NCI-H187 treated with DMSO at 0.1 percent for 48 hours (cell line): ENCODE results near the gene RNU2-1.
"Not testable (repeated sequence)": the region's sequence is repeated elsewhere in the genome, so short reads cannot be mapped to it uniquely, and the experiment has no call there.

ENCODE experiments used
- DNase-seq: peaks from one replicate; lab custom pipeline; 2025; lab: John Stamatoyannopoulos, UW

The RNU2-1 gene

DNA sequence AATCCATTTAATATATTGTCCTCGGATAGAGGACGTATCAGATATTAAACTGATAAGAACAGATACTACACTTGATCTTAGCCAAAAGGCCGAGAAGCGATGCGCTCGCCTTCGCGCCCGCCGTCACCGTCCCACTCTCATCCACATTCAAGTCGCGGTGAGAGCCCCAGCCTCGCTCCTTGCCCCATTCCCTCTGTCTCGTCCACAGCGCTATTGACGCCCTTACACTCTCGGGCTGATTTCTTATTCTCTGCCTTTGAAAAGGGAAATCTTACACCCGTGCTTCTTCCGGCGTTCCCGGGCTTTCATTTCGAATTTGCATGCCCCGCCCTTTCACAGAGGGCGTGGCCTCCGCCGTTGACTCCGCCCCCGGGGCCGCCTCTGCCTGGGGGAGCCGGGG, at the start of gene RNU2-1:
RNU2-1 (minus strand) TSS at position 101 of the 400 bp plus-strand sequence.
- not testable (repeated sequence) for DNase-seq

DNA sequence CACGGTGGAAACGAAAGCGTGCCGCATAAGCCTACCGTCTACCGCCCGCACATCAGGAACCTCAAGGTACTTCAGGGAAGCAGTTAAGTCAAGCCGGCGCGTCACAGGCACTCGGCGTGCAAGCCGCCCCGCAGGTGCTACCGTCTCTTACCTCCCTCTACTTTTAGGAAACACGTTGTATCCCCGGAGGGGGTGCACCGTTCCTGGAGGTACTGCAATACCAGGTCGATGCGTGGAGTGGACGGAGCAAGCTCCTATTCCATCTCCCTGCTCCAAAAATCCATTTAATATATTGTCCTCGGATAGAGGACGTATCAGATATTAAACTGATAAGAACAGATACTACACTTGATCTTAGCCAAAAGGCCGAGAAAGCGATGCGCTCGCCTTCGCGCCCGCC, 39.1 kb upstream of the RNU2-1 start:
- DNase-seq = not testable (repeated sequence)

DNA sequence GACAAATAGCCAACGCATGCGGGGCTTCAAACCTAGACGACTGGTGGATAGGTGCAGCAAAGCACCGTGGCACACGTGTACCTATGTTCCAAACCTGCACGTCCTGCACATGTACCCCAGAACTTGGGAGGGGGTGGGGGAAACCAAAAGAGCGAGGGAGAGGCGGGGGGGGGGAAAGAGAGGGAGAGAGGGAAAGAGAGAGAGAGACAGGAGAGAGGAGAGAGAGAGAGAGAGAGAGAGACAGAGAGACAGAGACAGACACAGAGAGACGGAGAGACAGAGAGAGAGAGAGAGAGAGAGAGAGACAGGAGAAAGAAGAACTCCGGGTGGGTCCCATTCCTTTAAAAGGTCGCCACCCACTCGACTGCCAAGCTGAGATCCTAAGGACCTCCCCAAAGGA, 38.7 kb upstream of the RNU2-1 start:
- not testable (repeated sequence) for DNase-seq

DNA sequence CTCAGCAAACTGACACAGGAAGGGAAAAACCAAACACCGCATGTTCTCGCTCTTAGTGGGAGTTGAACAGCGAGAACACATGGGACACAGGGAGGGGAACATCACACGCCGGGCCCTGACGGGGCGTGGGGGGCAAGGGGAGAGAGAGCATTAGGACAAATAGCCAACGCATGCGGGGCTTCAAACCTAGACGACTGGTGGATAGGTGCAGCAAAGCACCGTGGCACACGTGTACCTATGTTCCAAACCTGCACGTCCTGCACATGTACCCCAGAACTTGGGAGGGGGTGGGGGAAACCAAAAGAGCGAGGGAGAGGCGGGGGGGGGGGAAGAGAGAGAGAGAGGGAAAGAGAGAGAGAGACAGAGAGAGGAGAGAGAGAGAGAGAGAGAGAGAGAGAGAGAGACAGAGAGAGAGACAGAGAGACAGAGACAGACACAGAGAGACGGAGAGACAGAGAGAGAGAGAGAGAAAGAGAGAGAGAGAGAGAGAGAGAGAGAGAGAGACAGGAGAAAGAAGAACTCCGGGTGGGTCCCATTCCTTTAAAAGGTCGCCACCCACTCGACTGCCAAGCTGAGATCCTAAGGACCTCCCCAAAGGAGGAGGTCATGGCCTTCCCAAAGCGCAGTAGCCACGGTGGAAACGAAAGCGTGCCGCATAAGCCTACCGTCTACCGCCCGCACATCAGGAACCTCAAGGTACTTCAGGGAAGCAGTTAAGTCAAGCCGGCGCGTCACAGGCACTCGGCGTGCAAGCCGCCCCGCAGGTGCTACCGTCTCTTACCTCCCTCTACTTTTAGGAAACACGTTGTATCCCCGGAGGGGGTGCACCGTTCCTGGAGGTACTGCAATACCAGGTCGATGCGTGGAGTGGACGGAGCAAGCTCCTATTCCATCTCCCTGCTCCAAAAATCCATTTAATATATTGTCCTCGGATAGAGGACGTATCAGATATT, 37.1 kb upstream of the RNU2-1 start:
- not testable (repeated sequence) for DNase-seq

DNA sequence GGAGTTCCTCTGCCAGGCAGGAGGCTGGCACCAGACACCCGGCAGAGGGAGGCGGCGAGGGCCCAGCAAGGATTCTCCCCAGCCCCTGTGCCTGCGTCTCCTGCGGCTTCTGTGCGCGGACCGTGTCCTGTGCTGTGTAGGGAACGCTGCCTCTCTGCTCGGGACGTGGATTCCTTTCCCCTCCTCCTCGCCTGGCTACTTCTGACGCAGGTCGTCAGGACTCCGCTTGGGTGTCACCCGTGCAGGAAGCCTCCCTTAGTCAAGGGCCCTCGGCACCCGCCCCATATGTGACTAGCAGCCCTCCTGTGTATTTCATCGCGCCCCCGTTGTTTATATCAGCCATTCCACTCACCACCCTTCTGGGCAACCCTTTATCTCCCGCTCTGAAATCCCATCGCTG, 12.7 kb upstream of the RNU2-1 start:
- not testable (repeated sequence) for DNase-seq

DNA sequence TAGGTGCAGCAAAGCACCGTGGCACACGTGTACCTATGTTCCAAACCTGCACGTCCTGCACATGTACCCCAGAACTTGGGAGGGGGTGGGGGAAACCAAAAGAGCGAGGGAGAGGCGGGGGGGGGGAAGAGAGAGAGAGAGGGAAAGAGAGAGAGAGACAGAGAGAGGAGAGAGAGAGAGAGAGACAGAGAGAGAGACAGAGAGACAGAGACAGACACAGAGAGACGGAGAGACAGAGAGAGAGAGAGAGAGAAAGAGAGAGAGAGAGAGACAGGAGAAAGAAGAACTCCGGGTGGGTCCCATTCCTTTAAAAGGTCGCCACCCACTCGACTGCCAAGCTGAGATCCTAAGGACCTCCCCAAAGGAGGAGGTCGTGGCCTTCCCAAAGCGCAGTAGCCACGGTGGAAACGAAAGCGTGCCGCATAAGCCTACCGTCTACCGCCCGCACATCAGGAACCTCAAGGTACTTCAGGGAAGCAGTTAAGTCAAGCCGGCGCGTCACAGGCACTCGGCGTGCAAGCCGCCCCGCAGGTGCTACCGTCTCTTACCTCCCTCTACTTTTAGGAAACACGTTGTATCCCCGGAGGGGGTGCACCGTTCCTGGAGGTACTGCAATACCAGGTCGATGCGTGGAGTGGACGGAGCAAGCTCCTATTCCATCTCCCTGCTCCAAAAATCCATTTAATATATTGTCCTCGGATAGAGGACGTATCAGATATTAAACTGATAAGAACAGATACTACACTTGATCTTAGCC, 7.0 kb upstream of the RNU2-1 start:
- DNase-seq = not testable (repeated sequence)

DNA sequence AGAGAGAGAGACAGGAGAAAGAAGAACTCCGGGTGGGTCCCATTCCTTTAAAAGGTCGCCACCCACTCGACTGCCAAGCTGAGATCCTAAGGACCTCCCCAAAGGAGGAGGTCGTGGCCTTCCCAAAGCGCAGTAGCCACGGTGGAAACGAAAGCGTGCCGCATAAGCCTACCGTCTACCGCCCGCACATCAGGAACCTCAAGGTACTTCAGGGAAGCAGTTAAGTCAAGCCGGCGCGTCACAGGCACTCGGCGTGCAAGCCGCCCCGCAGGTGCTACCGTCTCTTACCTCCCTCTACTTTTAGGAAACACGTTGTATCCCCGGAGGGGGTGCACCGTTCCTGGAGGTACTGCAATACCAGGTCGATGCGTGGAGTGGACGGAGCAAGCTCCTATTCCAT, 5.8 kb upstream of the RNU2-1 start:
- DNase-seq = not testable (repeated sequence)

DNA sequence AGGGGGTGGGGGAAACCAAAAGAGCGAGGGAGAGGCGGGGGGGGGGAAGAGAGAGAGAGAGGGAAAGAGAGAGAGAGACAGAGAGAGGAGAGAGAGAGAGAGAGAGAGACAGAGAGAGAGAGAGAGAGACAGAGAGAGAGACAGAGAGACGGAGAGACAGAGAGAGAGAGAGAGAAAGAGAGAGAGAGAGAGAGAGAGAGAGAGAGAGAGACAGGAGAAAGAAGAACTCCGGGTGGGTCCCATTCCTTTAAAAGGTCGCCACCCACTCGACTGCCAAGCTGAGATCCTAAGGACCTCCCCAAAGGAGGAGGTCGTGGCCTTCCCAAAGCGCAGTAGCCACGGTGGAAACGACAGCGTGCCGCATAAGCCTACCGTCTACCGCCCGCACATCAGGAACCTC, 514 bp downstream of the RNU2-1 start:
- not testable (repeated sequence) for DNase-seq

DNA sequence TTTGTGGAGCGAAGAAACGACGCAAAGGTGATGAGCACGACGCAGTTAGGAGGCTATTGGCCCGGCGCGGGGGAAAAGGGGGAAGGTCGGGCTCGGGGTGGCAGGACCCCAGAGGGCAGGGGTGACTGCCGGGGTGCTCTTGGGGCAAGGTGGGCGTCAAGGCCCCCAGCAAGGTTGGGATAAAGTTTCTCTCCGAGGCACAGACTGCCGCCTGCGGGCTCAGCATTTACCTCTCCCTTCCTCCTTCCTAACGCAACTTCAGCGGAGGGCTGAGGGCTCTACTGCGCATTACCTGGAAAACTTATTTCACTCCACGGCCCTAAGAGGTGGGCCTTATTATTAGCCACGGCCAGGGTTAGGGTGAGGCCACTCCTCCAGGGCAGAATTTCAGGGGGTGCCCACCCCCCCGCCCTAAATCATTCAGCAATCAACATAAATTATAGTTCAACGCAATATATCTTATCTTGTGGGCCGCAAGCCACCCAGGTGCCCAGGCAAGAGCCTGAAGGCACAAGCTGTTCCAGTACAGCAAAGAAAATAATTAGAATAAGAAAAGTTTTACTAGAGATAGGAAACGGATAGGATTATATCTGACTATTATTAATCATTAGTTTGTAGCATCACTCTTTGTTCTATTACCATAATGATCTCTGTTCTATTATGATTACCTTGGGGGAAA, 1.6 kb downstream of the RNU2-1 start:
- DNase-seq = not testable (repeated sequence)

DNA sequence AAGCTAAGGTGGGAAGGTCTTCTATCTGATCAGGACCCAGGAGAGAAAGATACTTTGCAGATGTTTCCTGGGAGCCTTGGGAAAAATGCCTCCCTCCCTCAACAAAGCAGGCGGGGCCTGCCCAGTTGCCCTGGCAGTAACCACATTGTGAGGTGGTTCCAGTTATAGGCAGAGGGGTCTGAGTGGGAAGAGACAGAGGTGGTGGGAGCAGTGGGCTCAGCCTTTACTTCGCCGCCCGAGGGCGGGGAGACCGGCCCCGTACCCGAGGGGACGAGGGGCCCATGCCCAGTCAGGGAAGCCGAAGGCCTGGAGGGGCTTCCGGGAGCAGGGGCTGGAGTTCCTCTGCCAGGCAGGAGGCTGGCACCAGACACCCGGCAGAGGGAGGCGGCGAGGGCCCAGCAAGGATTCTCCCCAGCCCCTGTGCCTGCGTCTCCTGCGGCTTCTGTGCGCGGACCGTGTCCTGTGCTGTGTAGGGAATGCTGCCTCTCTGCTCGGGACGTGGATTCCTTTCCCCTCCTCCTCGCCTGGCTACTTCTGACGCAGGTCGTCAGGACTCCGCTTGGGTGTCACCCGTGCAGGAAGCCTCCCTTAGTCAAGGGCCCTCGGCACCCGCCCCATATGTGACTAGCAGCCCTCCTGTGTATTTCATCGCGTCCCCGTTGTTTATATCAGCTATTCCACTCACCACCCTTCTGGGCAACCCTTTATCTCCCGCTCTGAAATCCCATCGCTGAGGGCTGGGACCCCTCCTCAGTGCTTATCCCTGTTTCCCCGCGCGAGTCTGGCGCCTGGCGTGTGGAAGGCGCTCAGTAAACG, 2.4 kb downstream of the RNU2-1 start:
- DNase-seq = not testable (repeated sequence)

DNA sequence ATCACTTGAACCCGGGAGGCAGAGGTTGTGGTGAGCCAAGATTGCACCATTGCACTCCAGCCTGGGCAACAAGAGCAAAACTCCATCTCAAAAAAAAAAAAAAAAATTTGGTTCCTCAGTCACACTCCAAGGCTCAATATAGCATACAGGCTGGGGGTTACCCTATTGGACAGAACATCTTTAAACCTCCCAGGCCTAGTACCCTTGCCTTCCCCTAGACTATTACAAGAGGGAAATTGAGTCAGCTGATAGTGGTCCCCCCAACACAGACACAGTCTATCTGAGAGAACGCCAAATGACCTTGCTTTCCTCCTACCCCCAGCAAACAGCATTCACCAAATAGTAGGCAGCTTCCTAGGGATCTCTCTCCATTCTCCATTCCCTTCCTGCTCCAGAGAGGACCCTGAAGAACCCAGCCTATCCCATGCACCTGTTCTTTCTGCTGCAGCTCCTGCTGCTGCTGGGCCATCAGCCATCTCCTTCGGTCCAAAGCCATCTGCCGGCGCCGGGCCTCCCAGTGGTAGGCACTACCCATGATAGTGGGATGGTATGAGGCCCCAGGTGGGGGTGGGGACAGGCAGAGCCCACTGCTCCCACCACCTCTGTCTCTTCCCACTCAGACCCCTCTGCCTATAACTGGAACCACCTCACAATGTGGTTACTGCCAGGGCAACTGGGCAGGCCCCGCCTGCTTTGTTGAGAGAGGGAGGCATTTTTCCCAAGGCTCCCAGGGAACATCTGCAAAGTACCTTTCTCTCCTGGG, 5.6 kb downstream of the RNU2-1 start, which contains the start of gene CCDC200:
CCDC200 (minus strand) TSS at position 604 of the 763 bp plus-strand sequence; CDS start at position 535, 69 bp downstream.
- DNase-seq = not testable (repeated sequence)

DNA sequence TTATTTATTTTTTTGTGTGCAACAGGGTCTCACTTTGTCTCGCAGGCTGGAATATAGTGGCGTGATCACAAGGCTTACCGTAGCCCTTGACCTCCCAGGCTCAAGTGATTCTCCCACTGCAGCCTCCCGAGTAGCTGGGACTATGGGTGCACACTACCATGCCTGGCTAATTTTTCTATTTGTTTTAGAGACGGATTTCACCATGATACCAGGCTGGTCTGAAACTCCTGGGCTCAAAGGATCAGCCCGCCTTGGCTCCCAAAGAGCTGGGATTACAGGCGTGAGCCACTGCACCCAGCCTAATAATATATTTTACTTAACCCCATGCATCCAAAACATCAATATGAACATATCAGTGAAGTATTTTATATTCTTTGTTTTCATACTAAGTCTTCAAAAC, 7.4 kb downstream of the RNU2-1 start:
- no peak for DNase-seq

DNA sequence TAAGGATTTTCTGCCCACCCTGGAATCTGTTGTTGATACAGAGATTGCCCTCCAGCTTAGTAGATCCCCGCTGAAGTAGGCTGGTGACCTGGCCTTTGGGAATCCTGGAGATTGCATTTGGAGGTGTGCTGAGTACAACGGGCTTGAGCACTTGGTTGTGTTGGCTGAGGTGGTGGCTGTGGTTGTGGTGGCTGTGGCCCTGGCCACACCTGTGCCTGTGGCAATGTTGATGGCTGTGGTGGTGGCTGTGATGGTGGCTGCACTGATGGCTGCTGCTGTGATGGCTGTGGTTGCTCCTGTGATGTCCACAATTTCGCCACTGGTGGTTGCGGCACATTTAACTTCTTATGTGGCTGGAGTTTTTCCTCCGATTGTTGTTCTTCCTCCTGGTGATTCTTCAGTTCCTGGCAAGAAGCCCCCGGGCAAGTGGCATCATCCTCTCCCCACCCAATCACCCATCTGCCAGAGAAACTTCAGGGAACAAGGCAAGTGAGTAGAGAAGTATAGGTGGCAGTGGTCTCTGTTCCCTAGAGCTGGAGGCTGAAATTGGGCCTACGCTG, 9.6 kb downstream of the RNU2-1 start:
- DNase-seq = no peak

DNA sequence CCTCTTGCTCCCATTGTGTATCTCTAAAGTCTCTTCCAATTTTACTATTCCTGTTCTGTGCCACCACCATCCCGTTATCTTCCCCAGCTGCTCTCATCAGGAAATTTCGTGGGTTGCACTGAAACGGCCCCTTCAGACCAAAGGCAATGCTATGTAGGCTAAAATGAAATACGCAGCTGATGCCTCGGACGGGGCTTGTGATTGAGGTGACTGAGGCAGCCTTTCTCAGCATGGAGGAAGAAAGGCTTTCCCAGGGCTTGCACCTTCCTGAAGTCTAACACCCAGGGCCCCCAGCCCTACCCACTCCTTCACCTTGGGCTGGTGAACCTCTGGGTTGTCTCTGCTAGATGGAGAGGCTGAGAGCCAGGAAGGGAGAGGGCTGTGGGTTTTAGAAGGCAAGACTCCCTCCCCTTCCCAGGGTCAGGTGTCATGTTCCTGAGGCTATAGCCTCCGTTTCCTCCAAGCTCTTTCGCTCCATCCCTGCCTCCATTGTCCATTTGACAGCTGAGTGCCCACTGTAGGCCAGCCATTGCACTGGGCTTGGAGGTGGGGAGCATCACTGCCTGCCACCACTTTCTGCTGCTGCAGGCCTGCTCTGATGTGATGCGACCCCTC, 13.2 kb downstream of the RNU2-1 start:
- no peak for DNase-seq

DNA sequence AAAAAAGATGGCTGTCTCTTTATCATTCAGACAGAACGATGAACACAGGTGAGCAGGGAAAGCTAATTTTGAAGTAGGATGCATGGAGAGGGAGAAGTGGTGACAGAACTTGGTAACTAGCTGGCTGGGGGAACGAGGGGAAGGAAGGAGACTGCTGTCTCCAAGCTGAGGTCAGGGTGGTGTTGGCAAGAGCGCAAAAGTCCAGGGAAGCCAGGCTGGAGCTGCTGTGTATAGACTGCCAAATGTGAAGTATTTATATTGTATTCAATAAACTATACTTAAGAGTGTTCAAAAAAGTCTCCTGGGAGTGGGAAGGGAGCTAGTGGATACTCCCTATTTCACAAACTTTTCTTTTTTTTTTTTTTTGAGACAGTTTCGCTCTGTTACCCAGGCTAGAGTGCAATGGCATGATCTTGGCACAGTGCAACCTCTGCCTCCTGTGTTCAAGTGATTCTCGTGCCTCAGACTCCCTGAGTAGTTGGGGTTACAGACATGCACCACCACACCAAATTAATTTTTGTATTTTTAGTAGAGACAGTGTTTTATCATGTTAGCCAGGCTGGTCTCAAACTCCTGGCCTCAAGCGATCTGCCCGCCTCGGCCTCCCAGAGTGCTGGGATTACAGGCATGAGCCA, 13.9 kb downstream of the RNU2-1 start:
- DNase-seq = no peak

DNA sequence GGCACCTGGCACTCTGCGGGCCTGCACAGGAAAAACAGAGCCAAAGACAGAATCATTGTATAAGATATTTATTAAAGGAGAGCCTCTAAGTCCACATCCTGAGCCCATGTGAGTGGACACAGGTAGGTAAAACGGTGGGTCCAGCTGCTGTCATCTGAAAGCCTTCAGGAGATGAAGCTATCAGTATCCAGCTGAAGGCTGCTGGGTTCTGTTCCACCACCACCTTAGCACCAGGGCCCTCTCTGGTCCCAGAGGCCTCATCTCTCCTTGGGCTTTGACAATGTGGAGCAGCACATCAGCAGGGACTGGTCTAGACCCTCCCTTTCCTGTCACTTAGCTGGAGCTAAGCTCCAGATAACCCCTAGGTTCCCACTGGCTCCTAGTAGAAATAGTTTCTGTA, 14.8 kb downstream of the RNU2-1 start:
- DNase-seq = no peak

DNA sequence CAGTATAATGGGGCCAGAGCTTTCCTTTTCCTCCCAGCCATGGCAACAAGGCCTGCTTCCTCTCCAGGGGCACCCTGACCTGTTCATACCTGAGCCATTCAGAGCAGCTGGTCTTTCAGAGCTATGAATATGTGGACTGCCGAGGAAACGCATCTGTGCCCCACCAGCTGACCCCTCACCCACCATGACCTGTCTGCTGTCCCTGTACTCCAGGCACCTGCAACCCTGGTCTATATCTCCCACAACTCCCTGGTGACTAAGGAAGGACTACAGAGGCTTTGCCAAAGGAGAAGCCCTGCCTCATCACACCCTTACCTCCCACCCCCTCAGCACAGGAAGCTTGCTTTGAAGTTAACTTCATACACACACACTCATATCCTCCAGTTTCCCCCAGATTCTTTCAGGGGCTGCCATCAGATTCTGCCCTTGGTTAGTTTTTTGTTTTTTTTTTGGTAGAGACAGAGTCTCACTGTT, 16.1 kb downstream of the RNU2-1 start:
- no peak for DNase-seq

DNA sequence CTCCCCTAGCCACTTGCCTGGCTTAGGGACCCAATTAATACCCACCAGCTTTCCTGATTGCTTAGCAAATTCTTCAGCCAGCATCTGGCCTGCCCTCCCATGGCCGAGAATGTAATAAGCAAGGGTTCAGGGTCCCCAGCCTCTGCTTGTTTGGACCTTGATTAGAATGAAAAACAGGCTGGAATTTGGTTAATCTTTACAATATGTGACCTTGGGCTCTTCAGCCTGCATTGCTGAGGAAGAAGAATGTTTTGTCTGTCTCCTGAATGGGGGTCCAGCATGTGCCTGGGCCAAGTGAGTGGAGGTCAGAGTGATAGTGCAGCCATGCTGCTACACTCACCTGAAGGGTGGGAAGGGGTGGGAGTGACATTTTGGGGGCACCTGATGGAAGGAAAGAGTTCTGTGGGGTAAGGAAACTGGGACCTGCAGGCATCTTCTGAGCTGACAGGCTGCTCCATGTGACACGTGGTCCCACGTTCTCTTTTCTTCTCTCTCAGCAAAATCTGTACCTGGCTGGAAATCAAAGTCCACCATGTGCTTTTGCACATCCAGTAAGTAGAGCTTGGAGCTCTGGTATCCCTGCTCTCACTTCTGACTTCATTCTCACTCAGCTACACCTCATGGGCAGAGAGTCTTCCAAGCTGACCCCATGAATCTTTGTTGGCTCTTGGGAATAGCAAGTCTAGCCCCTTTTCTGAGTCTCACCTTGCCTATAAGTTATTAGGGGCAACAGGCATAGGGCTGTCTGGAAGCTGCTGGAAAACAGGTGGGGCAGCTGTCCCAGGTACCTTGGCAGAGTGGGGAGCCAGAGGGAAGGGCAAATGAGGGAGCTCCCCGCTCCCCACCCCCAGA, 16.8 kb downstream of the RNU2-1 start:
- DNase-seq = no peak
